CD4-positive, alpha-beta T cell treated with Interleukin-17A for 4 hours (primary cell): ENCODE measurements around the gene CROCC2.

Experiments used
- DNase-seq: peaks from one replicate; pipeline ENCODE4 v3.0.0-alpha.2; 2020; ENCODE audit warnings: mixed read lengths

CROCC2 gene

DNA sequence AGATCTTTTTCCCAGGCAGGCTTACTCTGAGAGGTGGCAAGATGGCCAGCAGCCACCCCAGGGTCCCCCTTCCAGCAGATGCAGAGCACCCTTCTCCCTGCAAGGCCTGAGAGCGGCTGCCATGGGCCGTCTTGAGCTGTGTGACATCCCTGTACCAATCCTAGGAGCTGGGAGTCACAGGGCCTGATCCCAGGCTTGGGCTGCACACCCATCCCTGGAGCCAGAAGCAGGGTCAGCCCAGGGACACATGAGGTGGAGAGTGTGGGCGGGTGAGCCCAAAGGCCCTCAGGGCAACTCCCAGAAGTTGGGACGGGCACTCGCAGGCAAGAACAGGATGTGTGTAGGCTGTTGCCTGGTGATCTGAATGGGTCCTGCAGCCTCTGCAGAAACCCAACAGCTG, 40.5 kb downstream of the CROCC2 start:
- DNase-seq, result no peak

DNA sequence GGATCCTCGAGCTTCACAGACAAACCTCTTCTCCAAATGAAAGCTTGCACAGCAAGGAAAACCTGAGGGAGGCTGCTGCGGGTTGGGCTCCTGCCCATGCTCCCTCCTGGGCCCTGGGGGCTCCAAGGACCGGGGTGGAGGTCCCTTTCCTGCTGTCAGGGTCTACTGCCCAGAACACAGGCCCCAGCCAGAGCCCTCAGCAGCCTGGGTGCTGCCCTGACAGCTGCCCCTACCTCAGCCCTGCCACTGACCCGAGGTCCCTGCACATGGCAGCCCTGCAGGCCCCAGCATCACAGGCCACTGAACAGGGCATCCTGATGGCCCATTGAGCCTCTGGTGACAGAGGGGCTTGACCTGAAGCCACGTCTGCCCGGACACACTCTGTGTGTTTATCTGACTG, 41.0 kb downstream of the CROCC2 start:
- DNase-seq, result no peak

DNA sequence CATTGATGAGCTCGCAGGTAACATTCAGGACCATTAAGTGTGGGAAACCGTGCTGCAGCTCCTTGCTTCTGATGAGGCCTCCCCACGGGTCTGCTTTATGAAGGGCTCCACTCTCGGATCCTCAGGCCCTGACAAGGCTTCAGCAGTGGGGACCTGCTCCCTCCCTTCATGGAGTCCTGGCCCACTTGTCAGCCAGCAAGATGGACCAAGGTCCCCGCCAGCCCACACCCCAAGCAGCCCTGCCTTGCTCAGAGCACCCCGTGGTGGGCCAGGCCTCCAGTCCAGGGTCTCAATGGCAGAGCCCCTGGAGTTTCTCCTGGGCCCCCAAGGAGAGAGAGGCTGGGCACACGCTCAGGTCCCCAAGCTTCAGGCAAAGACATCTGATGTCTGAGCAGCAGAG, 41.5 kb downstream of the CROCC2 start:
- no peak for DNase-seq

DNA sequence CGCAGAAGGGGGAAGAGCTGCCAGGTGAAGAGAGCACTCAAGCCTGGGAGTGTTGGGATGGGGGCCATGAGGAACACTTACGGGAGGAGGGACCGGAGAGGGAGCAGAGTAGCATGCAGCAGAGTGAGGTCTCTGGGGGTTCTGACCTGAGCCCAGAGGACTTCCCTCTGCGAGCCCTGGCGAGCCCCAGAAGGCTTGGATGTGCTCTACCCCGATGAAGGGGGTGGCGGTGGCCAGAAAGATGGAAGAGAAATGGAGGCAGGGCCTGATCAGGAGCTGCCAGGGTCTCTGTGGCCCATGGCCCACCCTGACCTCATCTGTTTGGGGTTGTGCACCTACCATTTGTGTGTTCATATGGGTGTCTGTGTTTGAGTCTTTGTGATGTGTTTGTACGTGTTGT, 42.0 kb downstream of the CROCC2 start:
- no peak for DNase-seq

DNA sequence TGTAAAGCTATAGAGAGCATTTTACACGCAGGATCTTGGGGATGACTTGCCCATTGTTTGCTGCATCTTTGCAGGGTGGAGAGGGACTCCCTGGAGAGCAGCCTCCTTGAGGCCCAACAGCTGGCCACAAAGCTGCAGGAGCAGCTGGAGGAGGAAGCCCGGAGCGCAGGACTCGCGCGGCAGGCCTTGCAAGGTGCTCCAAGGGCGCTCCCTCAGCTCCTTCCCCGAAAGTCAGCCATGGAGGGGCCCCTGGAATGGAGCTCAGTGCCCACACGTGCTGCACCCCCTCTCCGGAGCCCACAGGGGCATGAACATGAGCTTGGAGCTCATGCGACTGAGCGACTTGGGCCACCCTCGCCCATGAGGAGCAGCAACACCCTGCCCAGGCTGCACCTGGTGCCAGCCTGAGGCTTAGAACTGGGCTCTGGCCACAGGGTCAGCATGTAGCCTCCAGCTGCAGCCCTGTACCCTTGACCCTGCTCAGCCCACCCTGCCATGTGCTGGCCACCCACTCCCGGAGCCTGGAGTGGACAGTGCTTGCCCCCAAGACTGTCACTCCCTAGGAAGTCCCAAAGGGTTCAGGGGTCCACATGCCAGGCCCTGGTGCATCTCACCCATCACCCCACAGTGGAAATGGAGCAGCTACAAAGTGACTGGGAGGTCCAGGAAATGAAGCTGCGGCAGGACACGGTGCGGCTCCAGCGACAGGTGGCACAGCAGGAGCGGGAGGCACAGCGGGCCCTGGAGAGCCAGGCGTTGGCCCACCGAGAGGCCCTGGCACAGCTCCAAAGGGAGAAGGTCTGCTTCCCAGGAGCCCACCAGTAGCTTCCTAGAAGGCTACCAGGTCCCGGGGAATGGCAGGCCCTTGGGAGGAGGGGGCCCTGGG, 43.0 kb downstream of the CROCC2 start:
- no peak for DNase-seq

DNA sequence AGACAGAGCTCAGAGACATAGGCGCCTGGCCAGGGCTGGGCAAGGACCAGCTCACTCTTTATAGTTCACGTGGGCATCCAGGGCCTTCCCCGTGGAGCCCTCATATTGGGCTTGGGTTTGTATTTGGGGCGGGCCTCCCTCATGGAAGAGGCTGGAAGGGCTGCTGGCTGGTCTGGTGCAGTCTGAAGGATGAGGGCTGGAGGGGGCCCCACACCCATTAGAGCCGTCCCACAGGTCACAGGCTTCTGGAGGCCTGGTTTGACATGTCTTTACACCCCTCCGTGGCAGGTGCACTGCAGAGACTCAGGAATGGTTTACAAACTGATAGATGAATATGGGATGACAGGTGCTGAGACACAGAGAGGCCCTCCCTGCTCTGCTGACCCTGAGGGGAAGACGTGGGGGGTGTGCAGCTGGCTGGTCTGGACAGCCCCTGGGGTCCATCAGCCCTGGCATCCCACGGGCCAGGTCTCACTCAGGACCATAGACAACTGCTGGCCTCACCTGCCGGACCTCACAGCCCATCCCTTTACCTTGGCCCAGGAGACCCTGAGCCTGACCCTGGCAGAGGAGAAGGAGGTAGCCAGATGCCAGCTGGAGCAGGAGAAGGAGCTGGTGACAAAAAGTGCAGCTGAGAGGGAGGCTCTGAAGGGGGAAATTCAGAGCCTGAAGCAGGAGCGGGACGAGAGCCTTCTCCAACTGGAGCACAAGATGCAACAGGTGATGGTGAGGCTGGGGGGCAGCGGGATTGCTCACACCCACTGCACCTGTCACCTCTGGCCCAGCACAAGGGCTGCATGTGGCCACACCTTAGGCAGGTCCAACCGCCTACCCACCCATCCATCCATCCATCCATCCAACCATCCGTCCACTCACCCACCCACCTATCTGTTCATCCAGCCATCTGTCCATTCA, 43.9 kb downstream of the CROCC2 start:
- DNase-seq, result no peak

DNA sequence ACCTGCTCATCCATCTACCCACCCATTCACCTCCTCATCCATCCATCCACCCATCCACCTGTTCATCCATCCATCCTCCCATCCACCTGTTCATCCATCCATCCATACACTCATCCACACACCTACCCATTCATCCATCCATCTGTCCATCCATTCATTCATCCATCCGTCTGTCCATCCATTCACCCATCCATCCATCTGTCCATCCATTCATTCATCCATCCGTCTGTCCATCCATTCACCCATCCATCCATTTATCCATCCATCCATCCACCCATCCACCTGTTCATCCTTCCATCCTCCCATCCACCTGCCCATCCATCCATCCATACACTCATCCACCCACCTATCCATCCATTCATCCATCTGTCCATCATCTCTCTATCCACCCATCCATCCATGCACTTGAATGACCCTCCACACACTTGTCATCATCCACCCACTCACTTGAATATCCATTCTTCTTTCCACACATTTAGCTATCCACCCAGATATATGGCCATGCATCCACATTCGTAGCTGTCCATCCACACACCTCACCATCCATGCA, 45.0 kb downstream of the CROCC2 start:
- no peak for DNase-seq

DNA sequence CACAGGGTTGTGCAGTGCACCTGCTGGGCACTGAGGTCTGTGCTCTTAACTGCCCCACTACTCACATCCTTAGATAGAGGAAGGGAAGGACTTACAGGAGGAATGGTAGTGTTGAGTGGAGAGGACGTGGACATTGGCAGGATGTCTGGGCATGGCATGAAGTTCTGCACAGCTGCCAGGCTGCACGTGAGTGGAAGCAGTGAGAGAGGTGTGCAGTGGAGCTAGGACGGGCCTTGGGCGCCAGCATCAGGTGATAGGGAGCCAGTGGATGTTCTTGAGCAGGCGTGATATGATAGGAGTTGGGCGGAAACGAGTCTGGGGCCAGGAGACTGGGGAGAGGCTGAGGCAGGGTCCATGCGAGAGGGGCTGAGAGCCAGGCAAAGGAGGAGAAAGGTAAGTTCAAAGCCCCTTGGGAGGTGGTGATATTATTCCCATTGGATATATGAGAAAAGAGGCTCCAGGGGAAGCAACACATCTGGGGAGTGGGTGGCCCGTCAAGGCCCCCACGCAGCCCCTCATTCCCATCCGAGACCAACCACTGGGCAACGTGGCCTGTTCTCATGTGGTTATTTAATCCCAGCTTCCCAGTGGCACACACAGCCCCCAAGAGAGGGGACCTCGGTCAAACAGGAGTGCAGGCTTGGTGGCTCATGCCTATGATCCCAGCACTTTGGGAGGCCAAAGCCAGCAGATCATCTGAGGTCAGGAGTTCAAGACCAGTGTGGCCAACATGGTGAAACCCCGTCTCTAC, 46.5 kb downstream of the CROCC2 start:
- no peak for DNase-seq

DNA sequence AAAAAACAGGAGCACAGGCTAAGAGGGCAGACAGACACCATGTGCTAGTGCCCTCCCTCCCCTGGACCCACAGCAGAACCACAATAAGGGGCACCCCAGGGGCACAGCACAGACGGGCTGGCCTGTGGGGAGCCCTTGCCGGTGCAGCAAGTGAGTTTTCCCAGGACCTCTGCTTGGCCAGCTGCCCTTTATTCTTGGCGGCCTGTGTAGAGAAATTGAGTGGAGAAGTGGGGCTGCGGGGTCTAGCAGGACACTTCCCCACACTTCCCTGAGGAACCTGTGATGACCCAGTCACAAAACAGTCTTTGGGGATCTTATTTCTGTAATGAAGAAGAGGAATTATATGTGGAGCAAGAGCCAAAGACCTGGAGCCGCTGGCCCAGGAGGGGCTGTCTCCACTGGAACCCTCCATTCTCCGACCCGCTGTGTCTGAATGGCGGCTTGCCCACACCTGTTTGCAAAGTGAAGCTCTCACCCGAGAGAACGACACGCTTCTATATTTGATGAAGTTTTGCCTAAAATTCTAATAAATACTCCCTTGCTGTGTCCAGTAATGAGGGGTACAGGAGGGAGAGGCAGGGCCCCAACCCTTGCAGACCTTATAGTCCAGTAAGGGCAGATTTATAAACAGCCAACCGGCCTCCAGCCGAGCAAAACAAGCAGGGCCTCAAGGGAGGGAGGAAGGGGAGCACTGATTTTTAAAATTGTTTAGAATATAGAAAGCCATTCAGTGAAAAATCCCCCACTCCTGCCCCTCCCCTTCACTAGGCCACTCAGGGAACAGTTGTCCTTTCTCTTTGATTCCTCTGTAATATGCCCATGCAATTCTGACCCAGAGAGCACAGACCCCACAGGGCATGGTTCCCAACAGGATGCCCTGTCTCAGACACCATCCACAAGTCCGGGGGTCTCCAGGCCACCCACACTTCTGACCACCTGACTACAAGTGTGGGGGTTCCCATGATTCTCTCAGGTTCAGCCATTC, 47.6 kb downstream of the CROCC2 start:
- DNase-seq, result no peak

DNA sequence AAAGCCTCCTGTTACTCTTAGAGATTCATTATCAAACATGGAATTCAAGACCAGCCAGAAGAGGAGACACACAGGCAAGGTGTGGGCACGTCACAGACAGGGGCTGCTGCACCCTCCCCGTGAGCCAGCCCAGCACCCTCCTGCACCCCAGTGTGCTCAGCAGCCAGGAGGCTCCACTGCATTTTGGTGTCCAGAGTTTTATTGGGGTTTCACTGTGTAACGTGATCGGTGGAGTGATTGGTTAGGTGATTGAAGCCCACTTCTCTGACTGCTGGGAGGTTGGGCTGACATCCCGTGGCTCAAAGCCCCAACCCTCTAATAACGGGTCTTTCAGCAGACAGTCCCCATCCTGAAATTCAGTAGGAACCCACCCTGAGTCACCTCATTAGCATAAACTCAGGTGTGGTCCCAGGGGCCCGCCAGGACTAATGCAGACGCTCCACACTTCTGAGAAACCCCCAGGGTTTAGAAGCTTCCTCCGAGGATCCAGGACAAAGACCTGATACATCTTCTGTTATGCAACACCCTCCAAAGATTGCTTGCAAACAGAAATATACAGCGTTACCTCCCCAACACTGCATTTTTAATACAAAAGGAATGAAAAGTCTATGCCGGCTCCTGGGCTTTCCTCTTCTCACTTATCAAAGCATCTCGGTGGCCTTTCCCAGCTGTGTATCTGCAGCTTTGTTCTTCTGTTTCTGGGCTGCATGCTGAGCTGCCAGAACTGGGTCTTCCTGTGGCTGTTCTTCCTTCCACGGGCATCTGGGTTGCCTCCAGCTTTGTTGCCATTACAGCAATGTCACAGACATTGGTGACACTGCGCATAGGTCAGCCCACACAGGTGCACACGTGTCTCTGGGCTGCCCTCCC, 48.5 kb downstream of the CROCC2 start:
- no peak for DNase-seq

DNA sequence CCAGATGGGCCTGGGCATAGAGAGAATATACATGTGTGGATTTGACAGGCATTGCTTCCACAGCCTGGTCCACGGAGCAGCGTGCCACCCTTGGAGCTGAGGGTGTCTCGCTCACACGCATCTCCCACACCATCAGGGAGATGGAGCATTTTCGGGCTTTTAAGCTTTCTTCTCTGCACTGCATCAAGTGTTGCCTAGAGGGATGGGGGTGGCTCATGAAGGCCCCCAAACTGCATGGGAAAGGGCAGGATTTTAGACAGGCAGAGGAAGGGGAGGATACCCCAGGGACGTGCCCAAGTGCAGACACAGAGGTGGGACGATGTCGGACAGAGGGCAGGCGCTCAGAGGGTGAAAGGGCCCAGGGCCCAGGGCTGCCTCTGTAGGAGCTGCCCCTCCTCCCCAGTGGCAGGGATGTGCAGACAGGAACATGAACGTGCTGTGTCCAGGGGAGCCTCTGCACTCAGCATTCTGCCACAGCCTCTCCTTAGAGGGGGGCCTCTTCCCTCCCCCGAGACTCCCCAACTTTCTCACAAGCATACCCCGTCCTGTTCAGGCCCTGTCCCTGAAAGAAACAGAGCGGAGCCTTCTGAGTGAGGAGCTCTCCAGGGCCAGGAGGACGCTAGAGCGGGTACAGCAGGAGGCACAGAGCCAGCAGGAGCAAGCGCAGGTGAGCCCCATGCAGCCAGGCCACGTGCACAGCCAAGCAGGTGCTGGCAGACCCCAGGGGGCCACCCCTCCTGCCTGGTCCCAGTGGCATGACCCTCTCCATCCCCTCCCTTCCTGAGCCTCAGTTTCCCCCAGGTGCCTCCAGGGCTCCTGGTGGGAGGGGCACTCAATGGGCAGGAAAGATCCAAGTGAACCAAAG, 49.4 kb downstream of the CROCC2 start:
- DNase-seq, result no peak

DNA sequence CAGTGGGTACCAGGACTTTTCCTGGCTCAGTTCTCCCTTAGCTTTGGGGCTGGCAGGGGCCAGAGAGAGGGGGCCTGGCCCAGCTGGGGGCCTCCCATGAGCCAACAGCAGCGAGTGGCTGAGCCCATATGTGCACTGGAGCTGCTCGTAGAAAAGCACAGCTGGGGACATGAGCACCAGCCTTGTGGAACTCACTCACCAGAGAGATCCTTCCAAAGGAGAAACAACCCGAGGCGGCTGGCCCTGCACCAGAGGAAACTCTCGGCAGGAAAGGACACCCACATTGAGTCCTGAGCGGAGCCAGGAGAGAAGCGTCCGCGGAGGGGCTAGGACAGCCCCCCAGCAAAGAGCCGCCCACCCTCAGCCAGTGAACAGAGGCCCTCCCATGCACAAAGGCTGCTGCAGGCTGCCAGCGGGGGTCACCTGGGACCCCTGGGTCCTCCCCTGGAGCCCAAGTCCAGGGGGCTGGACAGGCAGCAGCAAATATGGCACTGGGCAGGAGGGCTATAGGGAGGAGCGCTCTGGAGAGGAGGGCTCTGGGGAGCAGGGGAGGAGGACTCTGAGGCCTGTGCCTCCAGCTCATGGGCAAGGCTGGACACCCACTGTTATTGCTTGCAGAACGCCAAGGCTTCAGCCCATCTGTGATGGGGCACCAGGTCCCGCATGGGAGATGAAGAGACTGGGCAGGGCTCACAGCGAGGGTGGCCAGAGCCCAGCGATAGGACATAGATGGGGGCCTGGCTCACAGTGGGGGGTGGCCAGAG, 50.2 kb downstream of the CROCC2 start:
- DNase-seq, result no peak

DNA sequence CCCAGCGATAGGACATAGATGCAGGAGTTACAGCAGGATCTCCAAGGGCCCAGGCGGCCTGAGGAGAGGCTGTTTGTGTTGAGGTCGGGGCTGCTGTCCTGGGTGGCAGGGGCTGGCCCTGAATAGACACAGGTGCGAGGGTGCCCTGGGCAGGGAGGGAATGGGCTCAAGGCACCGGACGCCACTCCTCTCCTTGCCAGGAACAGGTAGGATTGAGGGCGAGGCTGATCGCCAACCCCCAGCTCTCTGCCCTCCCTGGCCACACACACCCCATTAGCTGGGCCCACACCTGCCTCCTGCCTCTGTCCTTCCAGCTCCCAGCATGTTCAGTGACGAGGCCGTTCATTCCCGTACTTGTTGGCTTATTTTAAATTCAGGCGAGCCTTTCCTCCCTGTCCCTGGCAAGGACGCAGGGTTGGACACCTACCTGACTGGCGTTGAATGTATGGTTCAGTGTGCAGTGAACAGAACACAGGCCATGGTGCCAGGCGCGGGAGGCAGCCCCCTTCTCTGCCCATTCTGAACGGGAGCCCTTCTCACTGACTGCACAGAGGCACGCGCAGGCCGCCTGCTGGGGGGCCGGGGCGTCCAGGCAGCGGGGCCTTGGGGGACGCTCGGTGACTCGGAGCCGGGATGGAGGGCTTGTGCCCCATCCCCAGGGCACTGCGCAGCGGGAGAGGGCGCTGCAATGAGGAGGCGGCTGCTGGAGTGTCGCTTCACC, 51.0 kb downstream of the CROCC2 start:
- no peak for DNase-seq

DNA sequence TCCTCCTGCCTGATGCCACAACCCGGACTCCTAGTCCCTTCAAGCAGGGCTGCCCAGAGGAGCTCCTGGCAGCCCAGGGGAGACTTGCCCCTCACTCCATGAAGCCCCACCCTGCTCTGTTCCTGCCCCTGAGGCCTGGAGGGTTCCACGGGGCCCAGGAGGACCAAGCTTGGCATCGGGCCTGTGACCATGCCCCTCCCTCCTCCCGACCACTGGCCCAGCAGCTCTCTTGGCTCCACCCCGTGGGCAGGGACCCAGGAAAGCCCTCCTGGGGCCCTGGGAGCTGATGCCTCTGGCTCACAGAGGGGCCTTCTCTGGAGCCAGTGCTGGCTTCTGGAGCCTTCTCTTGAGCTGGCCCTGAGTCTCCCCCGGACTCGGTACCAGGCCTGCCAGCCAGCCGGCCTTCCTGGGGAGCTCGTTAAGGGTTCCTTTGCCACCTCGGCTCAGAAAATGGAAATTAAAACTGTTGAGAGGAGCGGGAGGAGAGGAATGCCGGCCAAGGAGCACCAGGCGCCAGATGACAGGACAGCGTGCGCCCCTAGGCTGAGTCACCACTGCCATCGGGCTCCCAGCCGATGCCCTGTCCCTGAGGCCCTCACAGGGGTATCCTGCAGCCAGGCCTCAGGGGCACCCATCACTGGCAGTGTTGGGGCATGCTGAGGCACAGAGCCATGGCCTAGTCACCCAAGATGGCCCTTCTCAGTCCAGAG, 51.7 kb downstream of the CROCC2 start:
- DNase-seq, result no peak

DNA sequence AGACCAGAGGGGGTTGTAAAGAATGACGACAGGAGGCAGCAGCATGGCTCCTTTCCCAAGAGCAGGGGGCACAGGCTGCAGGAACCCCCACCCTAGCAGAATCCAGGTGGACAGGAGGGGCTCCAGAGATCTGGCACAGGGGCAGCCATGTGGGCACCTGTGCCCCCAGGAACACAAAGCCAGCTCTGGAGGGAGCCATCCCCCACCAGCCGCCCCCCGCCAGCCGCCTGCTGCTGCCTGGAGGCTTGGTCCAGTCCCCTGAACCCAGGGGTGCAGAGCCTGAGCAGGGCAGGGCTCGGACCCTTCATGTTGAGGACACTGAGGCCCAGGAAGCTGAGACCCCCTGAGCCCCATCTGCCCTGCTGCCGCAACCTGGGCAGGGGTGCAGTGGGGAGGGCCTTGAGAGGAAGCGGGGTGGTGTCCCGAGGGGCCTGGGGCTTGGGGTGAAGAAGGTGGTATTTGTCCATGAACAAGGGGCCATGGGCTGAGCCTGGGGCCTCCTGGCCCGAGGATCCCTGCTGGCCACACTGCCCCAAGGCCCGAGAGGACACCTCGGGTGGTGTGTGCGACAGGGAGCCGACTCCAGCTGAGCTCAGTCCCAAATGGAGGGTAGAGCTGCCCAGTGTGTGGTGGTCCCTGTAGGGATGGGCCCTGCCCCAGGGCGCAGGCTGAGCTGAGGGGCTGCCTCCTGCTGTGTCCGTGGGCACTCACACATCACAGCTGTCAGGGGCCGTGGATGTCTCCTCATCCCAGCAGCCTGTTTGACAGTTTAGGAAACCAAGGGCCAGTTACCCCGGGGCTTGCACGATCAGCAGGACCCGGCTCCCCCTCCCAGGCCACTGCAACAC, 52.5 kb downstream of the CROCC2 start:
- no peak for DNase-seq

DNA sequence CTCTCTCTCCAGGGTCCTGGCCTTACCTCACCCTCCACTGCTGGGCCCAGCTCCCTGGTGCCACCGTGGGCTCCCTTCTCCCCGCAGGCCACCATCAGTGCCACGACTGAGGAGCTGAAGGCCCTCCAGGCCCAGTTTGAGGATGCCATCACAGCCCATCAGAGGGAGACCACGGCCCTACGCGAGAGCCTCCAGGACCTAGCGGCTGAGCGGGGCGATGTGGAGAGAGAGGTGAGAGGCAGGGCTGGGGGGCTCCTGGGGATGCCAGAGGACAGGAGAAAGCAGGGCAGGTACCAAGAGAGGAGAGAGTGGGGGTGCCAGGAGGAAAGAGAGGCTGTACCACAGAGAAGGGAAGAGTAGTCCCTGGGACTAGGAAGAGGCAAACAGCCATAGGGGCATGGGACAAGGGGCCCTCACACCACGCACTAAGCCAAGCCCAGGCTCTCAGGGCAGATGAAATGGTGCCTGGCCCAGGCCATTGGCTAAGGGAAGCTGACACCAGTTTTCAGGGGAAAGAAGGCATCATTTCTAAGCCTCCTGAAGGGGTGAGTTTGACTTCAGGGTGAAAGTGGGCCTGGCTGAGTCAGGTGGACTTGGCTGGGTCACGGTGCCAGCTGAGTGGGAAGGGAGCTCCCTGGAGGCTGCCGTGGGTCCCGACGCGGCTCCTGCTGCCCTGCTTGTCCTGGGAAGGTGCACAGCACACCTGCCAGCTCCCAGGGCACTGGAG, 53.2 kb downstream of the CROCC2 start:
- no peak for DNase-seq
